Measurements from ENCODE around the gene CPT1C.

CPT1C gene

GRCh38 chr19:49699364-49699763 lies 8.4 kb downstream of the CPT1C start:
- TF ChIP-seq POLR2AphosphoS5 (IDR thresholded peaks at IDR 0.05; ENCODE audit: low read depth, low read length): no peak
- TF ChIP-seq SIN3A (IDR thresholded peaks at IDR 0.05; ENCODE audit: borderline replicate concordance, insufficient read depth, low read length): no peak
- TF ChIP-seq, protein P1, sequence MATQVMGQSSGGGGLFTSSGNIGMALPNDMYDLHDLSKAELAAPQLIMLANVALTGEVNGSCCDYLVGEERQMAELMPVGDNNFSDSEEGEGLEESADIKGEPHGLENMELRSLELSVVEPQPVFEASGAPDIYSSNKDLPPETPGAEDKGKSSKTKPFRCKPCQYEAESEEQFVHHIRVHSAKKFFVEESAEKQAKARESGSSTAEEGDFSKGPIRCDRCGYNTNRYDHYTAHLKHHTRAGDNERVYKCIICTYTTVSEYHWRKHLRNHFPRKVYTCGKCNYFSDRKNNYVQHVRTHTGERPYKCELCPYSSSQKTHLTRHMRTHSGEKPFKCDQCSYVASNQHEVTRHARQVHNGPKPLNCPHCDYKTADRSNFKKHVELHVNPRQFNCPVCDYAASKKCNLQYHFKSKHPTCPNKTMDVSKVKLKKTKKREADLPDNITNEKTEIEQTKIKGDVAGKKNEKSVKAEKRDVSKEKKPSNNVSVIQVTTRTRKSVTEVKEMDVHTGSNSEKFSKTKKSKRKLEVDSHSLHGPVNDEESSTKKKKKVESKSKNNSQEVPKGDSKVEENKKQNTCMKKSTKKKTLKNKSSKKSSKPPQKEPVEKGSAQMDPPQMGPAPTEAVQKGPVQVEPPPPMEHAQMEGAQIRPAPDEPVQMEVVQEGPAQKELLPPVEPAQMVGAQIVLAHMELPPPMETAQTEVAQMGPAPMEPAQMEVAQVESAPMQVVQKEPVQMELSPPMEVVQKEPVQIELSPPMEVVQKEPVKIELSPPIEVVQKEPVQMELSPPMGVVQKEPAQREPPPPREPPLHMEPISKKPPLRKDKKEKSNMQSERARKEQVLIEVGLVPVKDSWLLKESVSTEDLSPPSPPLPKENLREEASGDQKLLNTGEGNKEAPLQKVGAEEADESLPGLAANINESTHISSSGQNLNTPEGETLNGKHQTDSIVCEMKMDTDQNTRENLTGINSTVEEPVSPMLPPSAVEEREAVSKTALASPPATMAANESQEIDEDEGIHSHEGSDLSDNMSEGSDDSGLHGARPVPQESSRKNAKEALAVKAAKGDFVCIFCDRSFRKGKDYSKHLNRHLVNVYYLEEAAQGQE (IDR thresholded peaks at IDR 0.05; ENCODE audit: insufficient read depth in 1 of 2, low read depth in 2 of 2, low read length in 2 of 2): no peak
- TF ChIP-seq TAF1 (IDR thresholded peaks at IDR 0.05; ENCODE audit: borderline replicate concordance, insufficient read depth, low read length): no peak
- TF ChIP-seq FOXP2 (optimal IDR thresholded peaks at IDR 0.05; ENCODE audit: borderline replicate concordance, extremely low read depth, extremely low read length, insufficient read depth): no peak

- TF ChIP-seq SIN3A (IDR thresholded peaks at IDR 0.05; ENCODE audit: borderline replicate concordance, insufficient read depth, low read length): no peak
- no peak for TF ChIP-seq FOXP2 (optimal IDR thresholded peaks at IDR 0.05; ENCODE audit: borderline replicate concordance, extremely low read depth, extremely low read length, insufficient read depth)
- no peak for TF ChIP-seq TAF1 (IDR thresholded peaks at IDR 0.05; ENCODE audit: borderline replicate concordance, insufficient read depth, low read length)
- TF ChIP-seq, protein P1 (IDR thresholded peaks at IDR 0.05; ENCODE audit: insufficient read depth in 1 of 2, low read depth in 2 of 2, low read length in 2 of 2): no peak
- no peak for TF ChIP-seq POLR2AphosphoS5 (IDR thresholded peaks at IDR 0.05; ENCODE audit: low read depth, low read length)
Observed at GRCh38 chr19:49700563-49700962, 9.6 kb downstream of the CPT1C start.

DNA sequence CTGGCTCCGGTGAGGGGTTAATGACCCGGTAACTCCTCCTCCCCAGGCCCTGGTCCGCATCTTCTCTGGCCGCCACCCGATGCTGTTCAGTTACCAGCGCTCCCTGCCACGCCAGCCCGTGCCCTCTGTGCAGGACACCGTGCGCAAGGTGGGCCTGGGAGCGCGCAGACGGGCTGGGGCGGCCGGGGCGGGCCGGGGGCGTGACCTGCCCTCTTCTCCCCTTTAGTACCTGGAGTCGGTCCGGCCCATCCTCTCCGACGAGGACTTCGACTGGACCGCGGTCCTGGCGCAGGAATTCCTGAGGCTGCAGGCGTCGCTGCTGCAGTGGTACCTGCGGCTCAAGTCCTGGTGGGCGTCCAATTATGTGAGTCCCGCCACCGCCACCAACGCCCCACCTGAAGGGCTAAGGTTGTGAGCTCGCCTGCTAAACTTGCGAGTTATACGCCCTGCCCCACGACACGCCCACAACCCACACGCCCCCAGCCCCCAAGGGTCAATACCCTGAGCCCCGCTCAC lies 10.4 kb downstream of the CPT1C start:
- TF ChIP-seq, protein P1 (IDR thresholded peaks at IDR 0.05; ENCODE audit: insufficient read depth in 1 of 2, low read depth in 2 of 2, low read length in 2 of 2): no peak

- TF ChIP-seq, protein P1 (IDR thresholded peaks at IDR 0.05; ENCODE audit: insufficient read depth in 1 of 2, low read depth in 2 of 2, low read length in 2 of 2): no peak
- TF ChIP-seq TAF1 (IDR thresholded peaks at IDR 0.05; ENCODE audit: borderline replicate concordance, insufficient read depth, low read length): no peak
- no peak for TF ChIP-seq POLR2AphosphoS5 (IDR thresholded peaks at IDR 0.05; ENCODE audit: low read depth, low read length)
- TF ChIP-seq SIN3A (IDR thresholded peaks at IDR 0.05; ENCODE audit: borderline replicate concordance, insufficient read depth, low read length): no peak
- TF ChIP-seq FOXP2 (optimal IDR thresholded peaks at IDR 0.05; ENCODE audit: borderline replicate concordance, extremely low read depth, extremely low read length, insufficient read depth): no peak
Observed at GRCh38 chr19:49704888-49705642, 14.1 kb downstream of the CPT1C start.
